ENCODE results near the gene HAGHL. TPM values are rescaled to one million over a fixed set of nuclear protein-coding genes. Genes with fewer than 3 reads are reported as not detected.

The HAGHL gene
- total RNA-seq, 1 experiment from 2014 or later: 2.5 TPM

DNA sequence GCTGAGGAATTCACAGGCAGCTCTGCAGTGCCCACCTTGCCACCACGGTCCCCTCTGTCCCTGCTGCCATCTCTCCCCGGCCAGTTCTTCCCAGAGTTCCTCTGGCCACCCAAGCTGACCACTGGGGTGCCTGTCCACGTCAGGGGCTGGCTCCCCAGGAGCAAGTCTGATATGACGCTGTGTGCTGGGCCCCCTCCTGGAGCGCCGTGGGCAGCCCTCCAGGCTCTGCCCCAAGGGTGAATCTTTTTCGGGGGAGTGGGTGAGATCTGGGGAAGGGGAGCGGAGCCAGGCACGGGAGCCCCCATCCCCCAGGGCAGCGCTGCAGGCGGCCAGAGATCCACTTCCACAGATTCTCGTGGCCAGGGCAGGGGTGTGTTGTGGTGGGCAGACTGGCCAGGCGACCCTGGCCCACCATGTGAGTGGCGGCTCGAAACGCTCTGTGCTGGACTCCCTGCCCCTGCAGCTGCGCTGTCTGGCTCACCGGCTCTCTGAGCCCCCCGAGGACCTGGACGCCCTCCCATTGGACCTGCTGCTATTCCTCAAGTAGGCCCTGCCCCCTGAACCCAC, 37.4 kb downstream of the HAGHL start:
- no peak for TF ChIP-seq EZH2 (IDR thresholded peaks at IDR 0.05; ENCODE audit: borderline replicate concordance, low read depth, low read length, poor library complexity, severe bottlenecking)
- TF ChIP-seq, protein P1, sequence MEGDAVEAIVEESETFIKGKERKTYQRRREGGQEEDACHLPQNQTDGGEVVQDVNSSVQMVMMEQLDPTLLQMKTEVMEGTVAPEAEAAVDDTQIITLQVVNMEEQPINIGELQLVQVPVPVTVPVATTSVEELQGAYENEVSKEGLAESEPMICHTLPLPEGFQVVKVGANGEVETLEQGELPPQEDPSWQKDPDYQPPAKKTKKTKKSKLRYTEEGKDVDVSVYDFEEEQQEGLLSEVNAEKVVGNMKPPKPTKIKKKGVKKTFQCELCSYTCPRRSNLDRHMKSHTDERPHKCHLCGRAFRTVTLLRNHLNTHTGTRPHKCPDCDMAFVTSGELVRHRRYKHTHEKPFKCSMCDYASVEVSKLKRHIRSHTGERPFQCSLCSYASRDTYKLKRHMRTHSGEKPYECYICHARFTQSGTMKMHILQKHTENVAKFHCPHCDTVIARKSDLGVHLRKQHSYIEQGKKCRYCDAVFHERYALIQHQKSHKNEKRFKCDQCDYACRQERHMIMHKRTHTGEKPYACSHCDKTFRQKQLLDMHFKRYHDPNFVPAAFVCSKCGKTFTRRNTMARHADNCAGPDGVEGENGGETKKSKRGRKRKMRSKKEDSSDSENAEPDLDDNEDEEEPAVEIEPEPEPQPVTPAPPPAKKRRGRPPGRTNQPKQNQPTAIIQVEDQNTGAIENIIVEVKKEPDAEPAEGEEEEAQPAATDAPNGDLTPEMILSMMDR (conservative IDR thresholded peaks at IDR 0.05; ENCODE audit: low read depth, low read length): no peak
- H3K4me1 ChIP-seq (ENCODE audit: insufficient read depth, low read length, poor library complexity, severe bottlenecking): no peaks in the 10 kb centered on the region
- no peaks in the 10 kb centered on the region for H3K27me3 ChIP-seq (replicated peaks; ENCODE audit: insufficient read depth, low read depth, low read length, poor library complexity)
- DNase-seq (ENCODE audit: low spot score): no peak
- intact Hi-C loops (cut with micrococcal nuclease; ENCODE audit: unreplicated experiment): no loop called here
- H3K9me3 ChIP-seq (ENCODE audit: low read depth, low read length, poor library complexity, severe bottlenecking): no peaks in the 10 kb centered on the region
- BruUV-seq (replicated peaks): no TSS peak
- POLR2A ChIA-PET (ENCODE audit: low non-redundant PET): no interaction called here
- H3K4me3 ChIP-seq (ENCODE audit: low read depth, low read length, poor library complexity, severe bottlenecking): no peak overlapping the region
- H3K36me3 ChIP-seq (ENCODE audit: insufficient read depth, low read length, poor library complexity, severe bottlenecking): no peaks in the 10 kb centered on the region
- CTCF ChIA-PET: no interaction called here
- no peak overlapping the region for H3K27ac ChIP-seq (ENCODE audit: low read depth, low read length, poor library complexity, severe bottlenecking)

GRCh38 chr16:764848-765487, 38.1 kb downstream of the HAGHL start:
- no peaks in the 10 kb centered on the region for H3K36me3 ChIP-seq (ENCODE audit: insufficient read depth, low read length, poor library complexity, severe bottlenecking)
- DNase-seq (ENCODE audit: low spot score): no peak
- no peaks in the 10 kb centered on the region for H3K4me1 ChIP-seq (ENCODE audit: insufficient read depth, low read length, poor library complexity, severe bottlenecking)
- CTCF ChIA-PET: no interaction called here
- no TSS peak for BruUV-seq (replicated peaks)
- no peak for TF ChIP-seq EZH2 (IDR thresholded peaks at IDR 0.05; ENCODE audit: borderline replicate concordance, low read depth, low read length, poor library complexity, severe bottlenecking)
- TF ChIP-seq, protein P1 (conservative IDR thresholded peaks at IDR 0.05; ENCODE audit: low read depth, low read length): no peak
- POLR2A ChIA-PET (ENCODE audit: low non-redundant PET): no interaction called here
- intact Hi-C loops (cut with micrococcal nuclease; ENCODE audit: unreplicated experiment): no loop called here
- H3K9me3 ChIP-seq (ENCODE audit: low read depth, low read length, poor library complexity, severe bottlenecking): no peaks in the 10 kb centered on the region
- no peak overlapping the region for H3K27ac ChIP-seq (ENCODE audit: low read depth, low read length, poor library complexity, severe bottlenecking)
- no peaks in the 10 kb centered on the region for H3K27me3 ChIP-seq (replicated peaks; ENCODE audit: insufficient read depth, low read depth, low read length, poor library complexity)
- H3K4me3 ChIP-seq (ENCODE audit: low read depth, low read length, poor library complexity, severe bottlenecking): no peak overlapping the region

DNA sequence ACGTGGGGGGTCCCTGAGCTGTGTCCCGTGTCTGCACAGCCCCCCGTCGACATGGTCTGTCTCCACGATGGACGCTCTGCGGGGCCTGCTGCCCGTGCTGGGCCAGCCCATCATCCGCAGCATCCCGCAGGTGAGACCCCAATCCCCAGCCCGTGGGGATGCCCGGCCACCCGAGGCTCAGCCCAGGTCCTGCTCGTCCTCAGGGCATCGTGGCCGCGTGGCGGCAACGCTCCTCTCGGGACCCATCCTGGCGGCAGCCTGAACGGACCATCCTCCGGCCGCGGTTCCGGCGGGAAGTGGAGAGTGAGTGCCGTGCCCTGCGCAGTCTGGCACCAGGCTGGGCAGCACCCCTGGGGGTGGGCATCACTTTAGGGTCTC, 38.6 kb downstream of the HAGHL start:
- H3K27ac ChIP-seq (ENCODE audit: low read depth, low read length, poor library complexity, severe bottlenecking): no peak overlapping the region
- intact Hi-C loops (cut with micrococcal nuclease; ENCODE audit: unreplicated experiment): no loop called here
- TF ChIP-seq, protein P1 (conservative IDR thresholded peaks at IDR 0.05; ENCODE audit: low read depth, low read length): no peak
- TF ChIP-seq EZH2 (IDR thresholded peaks at IDR 0.05; ENCODE audit: borderline replicate concordance, low read depth, low read length, poor library complexity, severe bottlenecking): no peak
- ChIA-PET CTCF (no interaction called here), POLR2A (ENCODE audit: low non-redundant PET) (no interaction called here)
- H3K9me3 ChIP-seq (ENCODE audit: low read depth, low read length, poor library complexity, severe bottlenecking): no peaks in the 10 kb centered on the region
- DNase-seq (ENCODE audit: low spot score): no peak
- BruUV-seq (replicated peaks): no TSS peak
- no peaks in the 10 kb centered on the region for H3K4me1 ChIP-seq (ENCODE audit: insufficient read depth, low read length, poor library complexity, severe bottlenecking)
- no peak overlapping the region for H3K4me3 ChIP-seq (ENCODE audit: low read depth, low read length, poor library complexity, severe bottlenecking)
- H3K27me3 ChIP-seq (replicated peaks; ENCODE audit: insufficient read depth, low read depth, low read length, poor library complexity): no peaks in the 10 kb centered on the region
- H3K36me3 ChIP-seq (ENCODE audit: insufficient read depth, low read length, poor library complexity, severe bottlenecking): no peaks in the 10 kb centered on the region

All from A673 (cell line).